Motor neuron (in vitro differentiated cells): ENCODE results near the gene CDK9. TPM values are rescaled to one million over a fixed set of nuclear protein-coding genes. Genes with fewer than 3 reads are reported as not detected.

ENCODE experiments used
- ATAC-seq, 8 experiments: fragments of 200-7000 bp; cut with Tn5 transposase; replicated peaks in 6 of 8; 2 replicates each; pipeline ENCODE4 v1.8.0; 2021; ENCODE audit warnings: mild to moderate bottlenecking in 8 of 8, moderate library complexity in 8 of 8
- H3K27ac ChIP-seq, 2 donors: fragments of 250-450 bp; sonication (Bioruptor Pico); 2 replicates each; pipeline ENCODE4 v1.9.0; 2021; ENCODE audit warnings: antibody characterized with exemption in 2 of 2, mild to moderate bottlenecking in 2 of 2, moderate library complexity in 1 of 2
- H3K4me1 ChIP-seq, 2 donors: fragments of 250-450 bp; sonication (Bioruptor Pico); replicated peaks in 1 of 2; 2 replicates each; pipeline ENCODE4 v1.6.1; 2021; ENCODE audit warnings: antibody characterized with exemption in 2 of 2, mild to moderate bottlenecking in 2 of 2, moderate library complexity in 1 of 2
- H3K4me3 ChIP-seq, 5 donors: fragments of 250-450 bp; sonication (Bioruptor Pico); 2 replicates each; pipeline ENCODE4 v1.9.0; 2021; ENCODE audit warnings: antibody characterized with exemption in 5 of 5, mild to moderate bottlenecking in 5 of 5, moderate library complexity in 4 of 5
- WGBS, 10 experiments: fragments of 450-650 bp; shearing (Covaris generic); methylation state at CpG; one replicate each; pipeline ENCODE4 v1.0.0; 2022; 5-methylcytosine and 5-hydroxymethylcytosine counted together
- in situ Hi-C, 9 experiments: fragments of 400-800 bp; cut with MboI; loops; one replicate each; pipeline ENCODE4 v1.15.0; 2021; ENCODE audit warnings: low sequenced_read_pairs in 9 of 9, low pct_unique_long_range_greater_than_20kb in 2 of 9; ENCODE audit not compliant: unreplicated experiment in 9 of 9
- total RNA-seq, 8 experiments: library from RNA; unstranded; fragments of 300-600 nt; gene quantifications; 2 replicates each; pipeline versions ENCODE4 v1.2.3 to v1.2.4, GENCODE V29; 2022

The CDK9 gene
- total RNA-seq: 10 to 100 TPM; 20.1 to 48.7 (median 29.8) TPM

DNA sequence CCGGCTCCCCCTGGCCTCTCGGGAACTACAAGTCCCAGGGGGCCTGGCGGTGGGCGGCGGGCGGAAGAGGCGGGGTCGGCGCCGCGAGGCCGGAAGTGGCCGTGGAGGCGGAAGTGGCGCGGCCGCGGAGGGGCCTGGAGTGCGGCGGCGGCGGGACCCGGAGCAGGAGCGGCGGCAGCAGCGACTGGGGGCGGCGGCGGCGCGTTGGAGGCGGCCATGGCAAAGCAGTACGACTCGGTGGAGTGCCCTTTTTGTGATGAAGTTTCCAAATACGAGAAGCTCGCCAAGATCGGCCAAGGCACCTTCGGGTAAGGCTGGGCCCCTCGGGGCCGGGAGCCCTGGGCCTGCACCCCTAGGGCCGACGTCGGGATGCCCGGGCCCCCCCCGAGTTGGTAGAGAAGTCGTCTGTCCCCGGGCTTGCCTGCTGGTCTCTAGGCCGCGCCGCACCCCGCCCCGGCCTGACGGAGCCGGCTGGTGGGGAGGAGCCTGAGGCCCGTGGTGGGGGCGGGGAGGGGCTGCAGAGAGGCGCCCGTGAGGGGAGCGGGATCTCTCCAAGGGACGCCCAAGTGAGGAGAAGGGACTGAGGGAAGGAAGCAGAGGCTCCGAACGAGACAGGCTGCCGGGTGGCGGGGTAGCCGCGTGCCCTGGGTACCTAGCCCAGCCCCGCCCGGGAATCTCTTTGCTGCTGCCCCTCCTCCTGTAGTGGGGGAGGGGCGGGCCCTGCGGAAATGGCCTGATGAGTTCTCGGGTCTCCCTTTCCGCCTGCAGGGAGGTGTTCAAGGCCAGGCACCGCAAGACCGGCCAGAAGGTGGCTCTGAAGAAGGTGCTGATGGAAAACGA lies at the start of gene CDK9:
CDK9 (plus strand) TSS at position 102 of the 840 bp plus-strand sequence; CDS start at position 217, 115 bp downstream.
- peaks cover 5 to 6% of the 10 kb centered on the region in 2 donors for H3K4me1 ChIP-seq
- ATAC-seq: peak; percentile 78 to 89 (median 82)
- 0 to 3% (median 0%) methylated on average over 1 to 12 of the region's 75 CpGs; no CpG with 5 or more reads in 6 of the 10 experiments for WGBS, 10 experiments
- peak within 1 kb of the TSS; percentile 96 to 98 for H3K27ac ChIP-seq
- in situ Hi-C loops: no loop called here
- H3K4me3 ChIP-seq: peak within 1 kb of the TSS; percentile 70 to 99 (median 86)

DNA sequence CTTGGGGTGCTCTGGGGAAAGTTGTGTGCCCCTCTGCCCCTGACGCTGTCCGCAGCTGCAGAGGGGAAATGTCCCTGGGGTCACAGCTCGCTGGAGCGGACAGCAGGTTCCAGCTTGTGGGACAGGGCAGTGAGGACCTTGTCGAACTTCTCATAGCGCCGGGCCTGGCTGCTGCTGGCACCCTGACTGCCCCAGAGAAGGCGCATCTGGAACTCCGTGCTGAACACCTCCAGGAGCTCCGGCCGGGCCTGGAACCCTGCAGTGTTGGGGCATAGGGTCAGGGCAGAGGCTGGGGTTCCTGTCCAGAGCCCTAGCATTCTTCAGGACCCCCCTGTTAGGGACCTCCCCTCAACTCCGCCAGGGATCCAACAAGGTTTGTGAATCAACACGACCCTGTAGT lies 47.2 kb upstream of the CDK9 start:
- WGBS, 10 experiments: 70 to 100% (median 85%) methylated on average over 1 to 9 of the region's 13 CpGs; no CpG with 5 or more reads in 4 of the 10 experiments

DNA sequence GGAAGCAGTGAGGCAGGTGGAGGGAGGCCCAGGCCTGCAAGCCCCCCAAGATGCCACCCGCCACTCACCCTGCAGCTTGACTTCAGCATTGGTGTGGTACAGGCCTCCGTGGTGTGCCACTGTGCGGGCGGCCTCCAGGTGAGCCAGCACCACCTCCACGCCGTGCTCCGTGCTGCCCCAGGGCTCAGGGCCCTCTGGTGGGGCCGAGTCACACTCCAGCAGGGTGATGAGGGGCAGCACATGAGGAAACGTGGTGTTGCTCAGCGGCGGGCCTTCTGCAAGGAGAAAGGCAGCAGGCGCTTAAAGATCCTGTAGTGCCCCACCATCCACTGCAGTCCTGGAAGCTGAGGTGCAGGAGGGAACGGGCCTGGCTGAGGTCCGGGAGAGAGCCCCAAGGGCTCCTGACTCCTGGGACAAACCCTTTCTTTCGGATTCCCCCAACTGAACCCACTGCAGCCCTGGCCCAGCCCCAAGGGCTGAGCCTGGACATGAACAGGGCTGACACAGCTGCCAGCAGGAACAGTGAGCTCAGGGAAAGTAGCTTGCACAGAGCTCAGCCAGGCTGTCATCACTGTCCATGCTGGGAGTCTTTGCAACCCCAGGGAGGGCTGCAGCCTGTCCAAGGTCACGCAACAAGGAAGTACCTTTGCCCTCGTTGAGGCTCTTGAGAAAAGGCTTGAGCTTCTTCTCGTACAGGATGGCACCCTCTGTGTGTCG lies 46.1 kb upstream of the CDK9 start:
- in situ Hi-C loops: loop anchor here in 3 of 9 experiments (5.0 to 25.0 kb wide), 3 partner anchors 43 to 185 kb away; no protein-coding TSS in a partner anchor
- Histone ChIP-seq H3K27ac (no peak overlapping the region), H3K4me1 (peaks cover 27 to 28% of the 10 kb centered on the region in 2 donors), H3K4me3 (no peak overlapping the region)
- ATAC-seq: no peak
- 40 to 69% (median 62%) methylated on average over 1 to 4 of the region's 19 CpGs; no CpG with 5 or more reads in 7 of the 10 experiments for WGBS, 10 experiments

More for the DNA sequence above, 47.2 kb upstream of the CDK9 start:
- Histone ChIP-seq H3K4me1 (peaks cover 29 to 31% of the 10 kb centered on the region in 2 donors), H3K4me3 (no peak overlapping the region), H3K27ac (no peak overlapping the region)
- no peak for ATAC-seq
- in situ Hi-C loops: loop anchor here in 3 of 9 experiments (5.0 to 25.0 kb wide), 3 partner anchors 44 to 186 kb away; no protein-coding TSS in a partner anchor

DNA sequence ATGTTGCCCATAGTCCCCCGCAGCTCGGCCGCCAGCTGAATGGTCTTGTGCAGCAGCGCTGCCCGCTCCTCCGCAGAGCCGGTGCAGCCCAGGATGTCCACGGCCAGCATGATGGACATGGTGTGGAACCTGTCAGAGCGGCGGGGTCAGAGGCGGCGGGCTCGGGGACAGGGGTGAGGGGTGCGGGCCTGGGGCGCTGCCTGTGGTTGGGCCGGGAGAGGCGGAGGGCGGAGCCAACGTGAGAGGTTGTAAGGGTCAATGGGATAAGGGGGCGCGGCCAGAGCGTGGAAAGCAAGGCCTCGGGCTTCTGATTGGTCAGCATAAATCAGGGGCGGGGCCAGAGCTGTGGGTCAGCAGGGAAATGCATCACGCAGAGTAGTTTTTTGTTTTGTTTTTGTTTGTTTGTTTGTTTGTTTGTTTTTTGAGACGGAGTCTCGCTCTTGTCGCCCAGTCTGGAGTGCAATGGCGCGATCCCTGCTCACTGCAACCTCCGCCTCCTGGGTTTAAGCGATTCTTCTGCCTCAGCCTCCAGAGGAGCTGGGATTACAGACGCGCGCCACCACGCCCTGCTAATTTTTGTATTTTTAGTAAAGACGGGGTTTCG lies 43.9 kb upstream of the CDK9 start:
- in situ Hi-C loops: loop anchor here in 1 of 9 experiments (25.0 kb wide), 1 partner anchor 155 kb away; no protein-coding TSS in a partner anchor
- 0 to 53% (median 0%) methylated on average over 1 to 15 of the region's 38 CpGs; no CpG with 5 or more reads in 4 of the 10 experiments for whole genome bisulfite sequencing, 10 experiments
- H3K27ac ChIP-seq: peak overlapping the region; percentile 63 to 74
- peak in 7 of 8 experiments; percentile 8 to 70 (median 59) for ATAC-seq
- peak overlapping the region; percentile 21 to 35 (median 27) for H3K4me3 ChIP-seq
- H3K4me1 ChIP-seq: peaks cover 19 to 20% of the 10 kb centered on the region in 2 donors

DNA sequence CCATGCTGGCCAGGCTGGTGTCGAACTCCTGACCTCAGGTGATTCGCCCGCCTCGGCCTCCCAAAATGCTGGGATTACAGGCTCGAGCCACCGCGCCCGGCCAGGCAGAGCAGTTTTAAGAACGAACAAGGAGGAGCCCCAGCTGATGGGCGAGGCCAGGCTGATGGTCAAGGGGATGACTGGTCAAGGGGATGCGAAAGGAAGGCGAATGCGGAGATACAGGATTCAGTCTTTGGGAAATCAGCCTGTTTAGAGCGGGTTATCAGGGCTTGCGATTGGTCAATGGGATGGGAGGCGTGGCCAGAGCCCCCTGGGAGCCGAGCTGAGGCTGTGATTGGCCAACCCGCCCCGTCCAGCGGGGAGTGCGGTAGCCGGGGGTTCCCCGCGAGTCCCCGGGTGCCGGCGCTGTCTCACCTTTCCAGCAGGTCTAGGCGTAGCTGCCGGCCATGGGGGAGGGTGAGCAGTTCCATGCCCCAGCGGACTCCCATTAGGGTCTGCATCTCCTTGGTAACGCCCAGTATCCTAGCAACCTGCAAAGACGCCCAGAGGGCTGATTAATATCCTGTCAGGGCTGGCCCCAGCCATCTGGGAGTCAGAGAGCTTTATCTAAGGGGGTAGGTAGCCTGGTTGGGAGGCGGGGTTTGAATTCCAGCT lies 43.3 kb upstream of the CDK9 start:
- H3K27ac ChIP-seq: peak overlapping the region; percentile 63 to 74
- in situ Hi-C loops: loop anchor here in 1 of 9 experiments (25.0 kb wide), 1 partner anchor 155 kb away; no protein-coding TSS in a partner anchor
- WGBS, 10 experiments: 0 to 26% (median 4%) methylated on average over 2 to 18 of the region's 33 CpGs; no CpG with 5 or more reads in 2 of the 10 experiments
- H3K4me1 ChIP-seq: peaks cover 19 to 20% of the 10 kb centered on the region in 2 donors
- peak overlapping the region; percentile 21 to 35 (median 27) for H3K4me3 ChIP-seq
- peak; percentile 55 to 87 (median 83) for ATAC-seq

DNA sequence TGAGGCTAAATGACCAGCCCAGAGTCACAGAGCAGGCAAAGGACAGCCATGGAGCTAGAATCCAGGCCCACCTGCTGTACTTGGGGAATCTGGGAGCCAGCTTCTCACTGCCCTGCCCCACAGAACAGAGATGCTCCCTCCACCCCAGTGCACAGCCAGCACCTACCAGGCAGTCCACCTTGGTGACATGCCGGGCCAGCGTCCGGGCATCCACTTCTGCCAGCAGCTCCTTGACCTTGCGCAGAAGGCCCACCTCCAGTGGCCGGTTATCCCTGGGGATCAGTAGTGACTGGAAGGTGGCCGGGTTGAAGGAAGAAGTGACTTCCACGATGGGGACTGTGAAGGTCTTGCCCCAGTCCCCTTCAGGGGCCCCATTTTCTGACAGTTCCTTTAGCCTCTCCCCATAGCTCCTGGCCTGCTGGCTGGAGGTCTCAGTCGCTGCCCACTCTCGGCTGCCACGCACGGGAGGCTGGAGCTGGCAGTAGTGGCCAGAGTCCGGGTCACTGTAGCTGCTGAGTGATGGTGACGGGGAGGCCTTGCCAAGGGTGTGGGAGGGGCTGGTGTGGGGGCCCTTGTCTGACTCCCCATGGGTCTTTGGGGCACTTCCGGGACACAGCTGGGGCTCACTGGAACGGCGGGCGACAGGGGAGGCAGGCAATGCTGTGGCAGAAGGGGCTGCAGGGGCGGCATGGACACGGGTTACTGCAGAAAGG lies 41.3 kb upstream of the CDK9 start:
- 100% methylated on average over 5 of the region's 19 CpGs; no CpG with 5 or more reads in 9 of the 10 experiments for WGBS, 10 experiments
- in situ Hi-C loops: loop anchor here in 1 of 9 experiments (25.0 kb wide), 1 partner anchor 157 kb away; no protein-coding TSS in a partner anchor
- no peak for ATAC-seq

DNA sequence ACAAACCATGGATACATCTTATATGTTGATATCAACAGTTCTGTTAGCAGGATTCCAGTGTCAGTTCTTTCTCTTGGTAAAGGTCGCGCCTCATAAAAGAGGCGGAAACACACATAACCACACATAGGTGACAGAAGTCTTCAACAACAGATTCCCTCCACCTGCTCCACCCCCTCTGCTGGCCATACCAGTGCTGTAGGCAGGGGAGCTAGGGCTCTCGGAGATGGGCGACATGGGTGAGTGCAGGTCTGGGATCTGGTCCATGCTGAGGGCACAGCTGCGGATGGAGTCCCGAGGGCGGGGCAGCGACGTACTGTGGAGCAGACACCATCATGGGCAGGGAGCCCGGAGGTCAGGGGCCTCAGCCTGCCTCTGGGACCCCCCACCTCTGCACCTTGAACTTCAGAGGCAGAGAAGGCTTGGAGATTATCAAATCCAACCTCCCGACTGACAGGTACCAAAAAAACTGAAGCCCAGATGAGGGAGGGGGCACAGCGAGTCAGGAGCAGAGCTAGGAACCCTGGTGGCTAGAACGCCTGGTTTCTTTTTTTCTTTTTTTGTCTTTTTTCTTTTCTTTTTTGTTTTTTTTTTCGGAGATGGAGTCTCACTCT lies 38.8 kb upstream of the CDK9 start:
- no peak overlapping the region for H3K4me3 ChIP-seq
- no peak overlapping the region for H3K27ac ChIP-seq
- peaks cover 10 to 12% of the 10 kb centered on the region in 2 donors for H3K4me1 ChIP-seq
- WGBS, 10 experiments: 20 to 100% (median 65%) methylated on average over 2 to 12 of the region's 15 CpGs
- in situ Hi-C loops: loop anchor here in 1 of 9 experiments (25.0 kb wide), 1 partner anchor 160 kb away; no protein-coding TSS in a partner anchor
- no peak for ATAC-seq

More for the DNA sequence above, 41.3 kb upstream of the CDK9 start:
- Histone ChIP-seq H3K27ac (no peak overlapping the region), H3K4me1 (peaks cover 19 to 20% of the 10 kb centered on the region in 2 donors), H3K4me3 (no peak overlapping the region)

DNA sequence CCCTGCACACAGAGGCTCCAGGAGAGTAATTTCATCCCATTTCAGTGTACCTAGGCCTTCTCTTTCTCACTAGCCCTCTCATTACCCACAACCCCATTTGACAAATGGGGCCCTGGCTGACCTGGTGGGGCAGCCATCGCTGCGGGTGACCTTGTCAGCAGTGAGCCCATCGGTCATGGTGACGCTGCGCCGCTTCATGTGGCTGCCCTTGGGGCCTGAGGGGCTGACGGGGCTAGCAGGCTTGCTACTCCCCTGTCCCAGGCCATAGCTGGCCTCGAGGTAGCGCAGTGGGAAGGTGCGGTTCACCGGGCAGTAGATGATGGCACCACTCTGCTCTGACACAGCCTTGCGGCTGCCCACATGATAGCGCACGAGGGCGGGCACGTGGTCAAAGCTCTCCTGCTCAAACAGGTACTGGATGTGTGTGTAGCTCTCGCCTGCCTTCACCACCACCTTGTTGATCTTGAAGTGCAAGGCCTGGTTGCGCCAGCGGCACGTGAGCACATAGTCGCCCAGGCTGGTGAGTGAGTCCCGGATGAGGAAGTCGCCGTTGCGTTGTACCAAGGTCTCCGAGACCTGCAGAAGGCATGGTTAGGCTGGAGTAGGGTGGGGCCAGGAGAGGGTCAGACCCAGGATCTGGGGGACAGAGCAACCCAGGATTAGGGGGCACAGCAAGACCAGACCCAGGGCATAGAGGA lies 36.6 kb upstream of the CDK9 start:
- WGBS, 10 experiments: 80 to 92% (median 89%) methylated on average over 2 to 22 of the region's 26 CpGs; no CpG with 5 or more reads in 5 of the 10 experiments
- H3K27ac ChIP-seq: no peak overlapping the region
- no peak overlapping the region for H3K4me3 ChIP-seq
- peaks cover 2 to 14% of the 10 kb centered on the region in 2 donors for H3K4me1 ChIP-seq
- in situ Hi-C loops: loop anchor here in 1 of 9 experiments (25.0 kb wide), 1 partner anchor 162 kb away; no protein-coding TSS in a partner anchor
- no peak for ATAC-seq

DNA sequence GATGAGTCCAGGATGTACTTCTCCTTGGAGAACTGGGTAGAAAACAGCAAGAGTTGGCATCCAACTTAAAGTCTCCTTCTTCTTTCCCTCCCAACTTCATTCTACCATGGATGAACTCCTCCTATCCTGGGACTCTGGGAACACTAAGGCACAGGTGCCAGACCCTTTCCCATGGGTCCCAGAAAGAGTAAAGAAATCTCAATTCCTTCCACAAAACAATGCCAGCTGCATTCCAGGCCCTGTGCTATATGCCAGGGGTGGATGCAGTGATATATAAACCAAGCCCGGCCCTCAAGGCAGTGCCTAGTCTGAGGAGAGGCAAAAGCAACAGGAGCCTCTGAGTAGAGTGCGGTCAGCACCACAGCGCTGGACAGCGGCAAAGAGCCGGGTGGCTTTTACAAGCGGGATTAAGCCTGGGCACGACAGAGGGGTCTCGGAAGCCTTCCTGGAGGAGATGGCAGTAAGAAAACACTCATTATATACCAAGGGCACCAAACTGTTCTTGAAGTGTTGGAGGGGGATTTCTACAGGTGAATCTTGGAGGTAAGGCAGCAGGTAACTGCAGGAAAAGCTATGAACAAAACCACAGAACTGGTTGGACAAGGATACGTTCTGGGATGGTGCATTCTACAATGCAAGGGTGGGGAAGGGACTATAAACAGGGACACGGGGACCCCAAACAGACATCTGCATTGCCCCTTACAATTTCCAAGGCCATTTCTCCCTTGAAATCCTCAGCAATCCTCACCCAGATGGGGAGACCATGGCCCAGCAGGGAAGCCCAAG lies 34.4 kb upstream of the CDK9 start:
- Histone ChIP-seq H3K4me3 (no peak overlapping the region), H3K4me1 (peaks cover 2 to 14% of the 10 kb centered on the region in 2 donors), H3K27ac (no peak overlapping the region)
- in situ Hi-C loops: no loop called here
- peak in 3 of 8 experiments; percentile 49 to 65 (median 57) for ATAC-seq
- WGBS, 10 experiments: 0 to 61% (median 21%) methylated on average over 1 to 8 of the region's 10 CpGs

DNA sequence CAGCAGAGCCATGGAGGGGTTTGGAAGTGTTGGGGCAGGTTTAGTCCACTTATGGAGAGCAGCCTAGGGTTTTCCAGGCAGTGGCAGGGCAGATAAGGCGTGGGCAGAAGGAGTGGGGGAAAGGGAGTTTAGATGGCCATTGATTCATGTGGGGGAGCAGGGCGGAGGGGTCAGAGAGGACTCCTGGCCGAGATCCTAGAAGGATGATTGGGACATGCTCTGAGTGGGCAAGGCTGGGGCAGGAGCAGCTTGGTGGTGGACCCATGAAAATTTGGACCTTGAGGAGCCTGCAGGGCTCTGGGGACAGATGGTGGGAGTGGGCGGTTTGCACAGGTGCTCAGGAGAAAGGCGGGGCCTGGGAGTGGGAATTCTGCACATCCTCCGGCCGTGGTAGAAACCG lies 32.7 kb upstream of the CDK9 start:
- ATAC-seq: no peak
- Histone ChIP-seq H3K4me1 (peaks cover 2 to 14% of the 10 kb centered on the region in 2 donors), H3K4me3 (peak overlapping the region; percentile 61 to 93 (median 73)), H3K27ac (no peak overlapping the region)
- 18 to 83% methylated on average over 1 to 3 of the region's 8 CpGs; no CpG with 5 or more reads in 8 of the 10 experiments for WGBS, 10 experiments
- in situ Hi-C loops: no loop called here
